Measurements from ENCODE around the gene HDAC5.
A peak's percentile ranks its signal among the peaks of the same experiment; 100 is the strongest.

Gene HDAC5

GRCh38 chr17:44084921-44085320 lies 38.5 kb downstream of the HDAC5 start:
- no peak for DNase-seq

GRCh38 chr17:44084131-44084538 lies 39.3 kb downstream of the HDAC5 start:
- DNase-seq = peak; percentile 28

GRCh38 chr17:44083250-44083849 lies 40.1 kb downstream of the HDAC5 start:
- DNase-seq = no peak

- peak; percentile 35 for DNase-seq
Measured at GRCh38 chr17:44082256-44082927, 41.0 kb downstream of the HDAC5 start.

GRCh38 chr17:44081681-44082080 lies 41.8 kb downstream of the HDAC5 start:
- DNase-seq = no peak

- DNase-seq = no peak
Measured at GRCh38 chr17:44079877-44080821, 43.3 kb downstream of the HDAC5 start.

- no peak for DNase-seq
Measured at GRCh38 chr17:44078412-44078811, 45.0 kb downstream of the HDAC5 start.

GRCh38 chr17:44077595-44077909 lies 45.9 kb downstream of the HDAC5 start:
- DNase-seq = no peak

- DNase-seq = no peak
Measured at GRCh38 chr17:44076716-44077594, 46.5 kb downstream of the HDAC5 start.

GRCh38 chr17:44075598-44076293 lies 47.7 kb downstream of the HDAC5 start:
- no peak for DNase-seq

- DNase-seq = no peak
Measured at GRCh38 chr17:44074911-44075285, 48.5 kb downstream of the HDAC5 start.

GRCh38 chr17:44074231-44074910 lies 49.1 kb downstream of the HDAC5 start:
- DNase-seq = no peak

GRCh38 chr17:44071772-44072171 lies 51.7 kb downstream of the HDAC5 start:
- DNase-seq = peak; percentile 44

- peak; percentile 93 for DNase-seq
Measured at GRCh38 chr17:44071198-44071520, 52.3 kb downstream of the HDAC5 start.

GRCh38 chr17:44070455-44071197 lies 52.8 kb downstream of the HDAC5 start, which contains the start of gene G6PC3:
TSS of gene G6PC3 (plus strand) at chr17:44070735. CDS start at chr17:44070966, 231 bp downstream.
- peak; percentile 99 for DNase-seq

- DNase-seq = peak; percentile 47
Measured at GRCh38 chr17:44069974-44070454, 53.4 kb downstream of the HDAC5 start.

GRCh38 chr17:44067545-44067940 lies 55.9 kb downstream of the HDAC5 start:
- no peak for DNase-seq

GRCh38 chr17:44066204-44066930 lies 57.1 kb downstream of the HDAC5 start, which contains the start of gene LSM12:
TSS of gene LSM12 (minus strand) at chr17:44066671. CDS start at chr17:44066587, 84 bp downstream.
- DNase-seq = peak; percentile 92

GRCh38 chr17:44065668-44066203 lies 57.7 kb downstream of the HDAC5 start:
- no peak for DNase-seq
